Astrocyte of the spinal cord (primary cell): Measurements from ENCODE around the gene DES.

Experiments used
- DNase-seq: peaks from one replicate; pipeline ENCODE4 v3.0.0; 2011; ENCODE audit warnings: low read depth, low spot score
- H3K4me3 ChIP-seq: 2 replicates; pipeline ENCODE4 v1.5.1; 2011; ENCODE audit warnings: low read depth, mild to moderate bottlenecking, low read length, moderate library complexity
- CTCF ChIP-seq: IDR thresholded peaks from 2 replicates; pipeline ENCODE4 v1.5.1; 2012; ENCODE audit warnings: low read depth, mild to moderate bottlenecking, low read length, inconsistent platforms
- in situ Hi-C: cut with HindIII; loops from 2 replicates; pipeline ENCODE4 v1.10.0; 2017; ENCODE audit warnings: low sequenced_read_pairs

Gene DES

GRCh38 chr2:219459460-219460311 lies 41.5 kb downstream of the DES start:
- in situ Hi-C loops = no loop called here
- TF ChIP-seq CTCF = peak; percentile 98

GRCh38 chr2:219460424-219460926 lies 42.3 kb downstream of the DES start:
- in situ Hi-C loops = no loop called here
- no peak overlapping the region for H3K4me3 ChIP-seq
- TF ChIP-seq CTCF = no peak
- peak; percentile 86 for DNase-seq

More at GRCh38 chr2:219459460-219460311, 41.5 kb downstream of the DES start:
- DNase-seq = peak; percentile 52
- no peak overlapping the region for H3K4me3 ChIP-seq

GRCh38 chr2:219461047-219461514 lies 42.9 kb downstream of the DES start:
- in situ Hi-C loops = no loop called here
- TF ChIP-seq CTCF = no peak
- H3K4me3 ChIP-seq = no peak overlapping the region
- peak; percentile 30 for DNase-seq

- in situ Hi-C loops = no loop called here
- H3K4me3 ChIP-seq = no peak overlapping the region
- no peak for TF ChIP-seq CTCF
- no peak for DNase-seq
These were observed 43.5 kb downstream of the DES start for GRCh38 chr2:219461669-219462068.

- no peak for TF ChIP-seq CTCF
- no peak overlapping the region for H3K4me3 ChIP-seq
- in situ Hi-C loops = no loop called here
- no peak for DNase-seq
These were observed 44.2 kb downstream of the DES start for GRCh38 chr2:219462349-219462748.

GRCh38 chr2:219464286-219465032 lies 46.3 kb downstream of the DES start:
- in situ Hi-C loops = no loop called here

More at GRCh38 chr2:219464286-219465032, 46.3 kb downstream of the DES start:
- TF ChIP-seq CTCF = no peak
- DNase-seq = no peak
- H3K4me3 ChIP-seq = no peak overlapping the region
